HG03039 (cell line): Measurements from ENCODE around the gene CFAP54.

ENCODE experiments used
- ATAC-seq: cut with Tn5 transposase; IDR thresholded peaks from one replicate; pipeline ENCODE4 v1.9.1; 2021; ENCODE audit warnings: mild to moderate bottlenecking, moderate library complexity; ENCODE audit not compliant: unreplicated experiment

The CFAP54 gene

GRCh38 chr12:96729886-96730285 is 240.5 kb downstream of the CFAP54 start:
- ATAC-seq: no peak

- ATAC-seq: no peak
Observed at GRCh38 chr12:96743606-96744005, 254.2 kb downstream of the CFAP54 start.

GRCh38 chr12:96749999-96750398 is 260.6 kb downstream of the CFAP54 start:
- no peak for ATAC-seq

GRCh38 chr12:96751626-96752025 is 262.2 kb downstream of the CFAP54 start:
- no peak for ATAC-seq

- ATAC-seq: no peak
Observed at GRCh38 chr12:96752211-96752610, 262.8 kb downstream of the CFAP54 start.

- no peak for ATAC-seq
Observed at GRCh38 chr12:96766232-96766631, 276.9 kb downstream of the CFAP54 start.

- ATAC-seq: no peak
Observed at GRCh38 chr12:96769400-96769799, 280.0 kb downstream of the CFAP54 start.

GRCh38 chr12:96770219-96771102 is 281.1 kb downstream of the CFAP54 start:
- ATAC-seq: no peak

GRCh38 chr12:96773031-96773430 is 283.7 kb downstream of the CFAP54 start:
- no peak for ATAC-seq

- no peak for ATAC-seq
Observed at GRCh38 chr12:96774496-96775256, 285.3 kb downstream of the CFAP54 start.

- ATAC-seq: no peak
Observed at GRCh38 chr12:96776908-96777307, 287.5 kb downstream of the CFAP54 start.

GRCh38 chr12:96780330-96780729 is 291.0 kb downstream of the CFAP54 start:
- no peak for ATAC-seq

GRCh38 chr12:96786791-96787190 is 297.4 kb downstream of the CFAP54 start:
- ATAC-seq: no peak

GRCh38 chr12:96803969-96804368 is 314.6 kb downstream of the CFAP54 start:
- ATAC-seq: no peak

- ATAC-seq: no peak
Observed at GRCh38 chr12:96806272-96806671, 316.9 kb downstream of the CFAP54 start.

GRCh38 chr12:96807741-96808140 is 318.4 kb downstream of the CFAP54 start:
- ATAC-seq: no peak

- no peak for ATAC-seq
Observed at GRCh38 chr12:96808587-96808986, 319.2 kb downstream of the CFAP54 start.

- no peak for ATAC-seq
Observed at GRCh38 chr12:96809522-96809921, 320.1 kb downstream of the CFAP54 start.

GRCh38 chr12:96810057-96810456 is 320.7 kb downstream of the CFAP54 start:
- no peak for ATAC-seq

- no peak for ATAC-seq
Observed at GRCh38 chr12:96810477-96810876, 321.1 kb downstream of the CFAP54 start.

GRCh38 chr12:96811083-96811482 is 321.7 kb downstream of the CFAP54 start:
- ATAC-seq: no peak

GRCh38 chr12:96812153-96812552 is 322.8 kb downstream of the CFAP54 start:
- no peak for ATAC-seq
